ENCODE results near the gene GLYR1. TPM values are rescaled to one million over a fixed set of nuclear protein-coding genes. Genes with fewer than 3 reads are reported as not detected.
A peak's percentile ranks its signal among the peaks of the same experiment; 100 is the strongest.

The GLYR1 gene
- total and polyA plus RNA-seq, 2 of the 4 experiments (the other 2 are of a cell fraction): 26.0 to 54.2 TPM

GRCh38 chr16:4890026-4890425 lies 42.9 kb upstream of the GLYR1 start:
- no peak overlapping the region for H2BK120ac ChIP-seq (ENCODE audit: low read depth, low read length)
- 79% methylated on average over 2 of the region's 11 CpGs; no CpG with 5 or more reads in 1 of the 2 experiments for WGBS, 2 experiments (ENCODE audit: extremely low coverage in 2 of 2, insufficient read length in 1 of 2)
- no peak overlapping the region for H2AK5ac ChIP-seq (ENCODE audit: low read depth, low read length)
- H3K9me3 ChIP-seq (ENCODE audit: control insufficient read depth, insufficient read depth, low read length): no peaks in the 10 kb centered on the region
- no peak overlapping the region for H3K14ac ChIP-seq (replicated peaks; ENCODE audit: low read depth, low read length)
- H3K4me2 ChIP-seq (ENCODE audit: low read depth, low read length): no peak overlapping the region
- H3K36me3 ChIP-seq (ENCODE audit: control insufficient read depth, insufficient read depth, low read length): peaks cover 20% of the 10 kb centered on the region
- H3K9ac ChIP-seq (ENCODE audit: low read depth, low read length): no peak overlapping the region
- no peak for DNase-seq
- intact Hi-C loops (cut with micrococcal nuclease) (no loop called here), in situ Hi-C loops (cut with MboI; ENCODE audit: low sequenced_read_pairs) (no loop called here), dilution Hi-C loops (cut with HindIII; ENCODE audit: low sequenced_read_pairs, unreplicated experiment) (no loop called here)
- ChIA-PET POLR2A (ENCODE audit: unreplicated experiment) (no interaction called here), CTCF (no interaction called here)
- H2BK5ac ChIP-seq (ENCODE audit: low read depth, low read length, poor library complexity, severe bottlenecking): no peak overlapping the region
- peaks cover 2% of the 10 kb centered on the region; the same call in 1 of the 2 replicates for H3K9me1 ChIP-seq (ENCODE audit: insufficient read depth, low read length)
- H3K18ac ChIP-seq (ENCODE audit: low read depth, low read length): no peak overlapping the region
- H3K23ac ChIP-seq (ENCODE audit: low read depth, low read length): no peak overlapping the region
- TF ChIP-seq MAZ (IDR thresholded peaks at IDR 0.05; ENCODE audit: borderline replicate concordance, low read depth, low read length) (no peak), CEBPB (IDR thresholded peaks at IDR 0.05; ENCODE audit: low read depth, low read length) (no peak), USF2 (IDR thresholded peaks at IDR 0.05; ENCODE audit: low read depth, low read length) (no peak), NFE2L2 (IDR thresholded peaks at IDR 0.05; ENCODE audit: low read depth, low read length) (no peak), RFX5 (IDR thresholded peaks at IDR 0.05; ENCODE audit: low read depth, low read length) (no peak), BHLHE40 (IDR thresholded peaks at IDR 0.05; ENCODE audit: low read depth, low read length) (no peak), RCOR1 (IDR thresholded peaks at IDR 0.05; ENCODE audit: insufficient replicate concordance, low read length) (no peak), CHD1 (IDR thresholded peaks at IDR 0.05; ENCODE audit: low read depth, low read length) (no peak), FOS (IDR thresholded peaks at IDR 0.05; ENCODE audit: low read depth, low read length) (no peak), ELK1 (IDR thresholded peaks at IDR 0.05; ENCODE audit: borderline replicate concordance, low read depth, low read length) (no peak), MAFK (IDR thresholded peaks at IDR 0.05; ENCODE audit: low read depth, low read length) (no peak), MXI1 (IDR thresholded peaks at IDR 0.05; ENCODE audit: borderline replicate concordance, low read depth, low read length) (no peak), CTCF (conservative IDR thresholded peaks at IDR 0.05; ENCODE audit: low read depth, low read length) (no peak), POLR2A (IDR thresholded peaks at IDR 0.05; ENCODE audit: low read depth, low read length) (no peak), RAD21 (IDR thresholded peaks at IDR 0.05; ENCODE audit: low read length) (no peak), SMC3 (IDR thresholded peaks at IDR 0.05; ENCODE audit: low read depth, low read length) (no peak)
- ATAC-seq (ENCODE audit: low read depth): no peak
- peaks cover 8% of the 10 kb centered on the region for H3K4me1 ChIP-seq (ENCODE audit: control insufficient read depth, insufficient read depth, low read length)
- H3K27me3 ChIP-seq (ENCODE audit: control insufficient read depth, insufficient read depth, low read length): no peaks in the 10 kb centered on the region
- H4K5ac ChIP-seq (ENCODE audit: low read depth, low read length): no peak overlapping the region
- no peaks in the 10 kb centered on the region; the same call in 1 of the 2 replicates for H4K20me1 ChIP-seq (ENCODE audit: insufficient read depth, low read length)
- no peak overlapping the region for H3K27ac ChIP-seq (ENCODE audit: insufficient read depth, low read length)
- no peak overlapping the region for H2BK15ac ChIP-seq (ENCODE audit: low read depth, low read length)
- no peak overlapping the region for H3K4me3 ChIP-seq (ENCODE audit: insufficient read depth, low read depth, low read length)
- no peak overlapping the region for H2BK20ac ChIP-seq (ENCODE audit: low read depth, low read length)
- no peak overlapping the region for H3K56ac ChIP-seq (ENCODE audit: extremely low read depth, insufficient read depth, low read length)
- H2AFZ ChIP-seq (replicated peaks; ENCODE audit: low read length, poor library complexity): no peak overlapping the region
- H2AK9ac ChIP-seq (replicated peaks; ENCODE audit: low read depth, low read length, poor library complexity): peak overlapping the region; percentile 51
- H4K8ac ChIP-seq (ENCODE audit: low read depth in 2 of 2, low read length in 2 of 2): no peak overlapping the region
- no TSS peak for BruUV-seq (replicated peaks)
- no peak overlapping the region for H3K4ac ChIP-seq (ENCODE audit: low read depth, low read length)
- H3K79me1 ChIP-seq (ENCODE audit: low read depth in 1 of 2, low read length in 2 of 2): no peaks in the 10 kb centered on the region
- no peak overlapping the region for H4K91ac ChIP-seq (ENCODE audit: insufficient read depth, low read depth, low read length)
